SU-DHL-6 (cell line): Measurements from ENCODE around the gene OOSP4A.
"Not testable (repeated sequence)": the region's sequence is repeated elsewhere in the genome, so short reads cannot be mapped to it uniquely, and the experiment has no call there.

ENCODE experiments used
- H2AFZ ChIP-seq: fragments of 200-600 bp; sonication (generic); 2 replicates; pipeline ENCODE4 v1.6.1; 2014; ENCODE audit warnings: low read depth, mild to moderate bottlenecking, moderate library complexity, mixed read lengths, antibody characterized with exemption, low read length; ENCODE audit not compliant: severe bottlenecking
- H3F3A ChIP-seq: fragments of 200-600 bp; shearing (Covaris generic); 2 replicates; pipeline ENCODE4 v1.6.0; 2016; ENCODE audit warnings: antibody characterized with exemption, mild to moderate bottlenecking; ENCODE audit not compliant: insufficient read depth
- H3K27ac ChIP-seq: fragments of 200-600 bp; sonication (generic); 2 replicates; pipeline ENCODE4 v1.5.1; 2016; ENCODE audit warnings: low read depth, mild to moderate bottlenecking, low read length, moderate library complexity, mixed read lengths
- H3K27me3 ChIP-seq: fragments of 200-600 bp; sonication (generic), shearing (Covaris generic); 2 replicates; pipeline ENCODE4 v1.6.0; 2014; ENCODE audit warnings: mild to moderate bottlenecking, low read length
- H3K36me3 ChIP-seq: fragments of 200-600 bp; sonication (generic); 2 replicates; pipeline ENCODE4 v1.6.1; 2014; ENCODE audit warnings: mild to moderate bottlenecking, low read length, mixed read lengths
- H3K4me2 ChIP-seq: fragments of 300-600, 200-600 bp; shearing (Covaris generic), sonication (generic); 2 replicates; pipeline ENCODE4 v1.6.0; 2014; ENCODE audit warnings: low read length, low read depth, mild to moderate bottlenecking; ENCODE audit not compliant: poor library complexity, severe bottlenecking
- H3K4me3 ChIP-seq: fragments of 200-600 bp; sonication (generic); 2 replicates; pipeline ENCODE4 v1.5.1; 2014; ENCODE audit warnings: antibody characterized with exemption, low read length, mild to moderate bottlenecking, mixed read lengths; ENCODE audit not compliant: insufficient read depth, poor library complexity, severe bottlenecking
- H3K79me2 ChIP-seq: fragments of 200-600 bp; sonication (generic); 2 replicates; pipeline ENCODE4 v1.6.1; 2014; ENCODE audit warnings: mild to moderate bottlenecking, low read length, moderate library complexity; ENCODE audit not compliant: insufficient read depth
- H3K9ac ChIP-seq: fragments of 200-600 bp; sonication (generic); 2 replicates; pipeline ENCODE4 v1.7.0; 2014; ENCODE audit warnings: mild to moderate bottlenecking, low read length
- H3K9me2 ChIP-seq: fragments of 200-600 bp; sonication (generic); replicated peaks from 2 replicates; pipeline ENCODE4 v1.6.1; 2014; ENCODE audit warnings: low read length; ENCODE audit not compliant: insufficient read depth
- H3K9me3 ChIP-seq: fragments of 200-600 bp; sonication (generic); 2 replicates; pipeline ENCODE4 v1.6.1; 2014; ENCODE audit warnings: low read length, mixed read lengths; ENCODE audit not compliant: insufficient read depth
- H4K20me1 ChIP-seq: fragments of 200-600 bp; sonication (generic); 2 replicates; pipeline ENCODE4 v1.6.1; 2014; ENCODE audit warnings: low read depth, mild to moderate bottlenecking, antibody characterized with exemption, low read length, moderate library complexity, mixed read lengths
- EZH2phosphoT487 ChIP-seq: fragments of 200-600 bp; sonication (generic), shearing (Covaris generic); conservative IDR thresholded peaks from 2 replicates; pipeline ENCODE4 v1.6.1; 2018; ENCODE audit warnings: mild to moderate bottlenecking, antibody characterized with exemption, low read length, moderate library complexity, mixed read lengths
- TF ChIP-seq, protein P1 (sequence below): fragments of 200-600 bp; sonication (generic); IDR thresholded peaks from one replicate; pipeline ENCODE4 v1.5.1; 2017; ENCODE audit warnings: antibody characterized with exemption, mild to moderate bottlenecking, low read length, moderate library complexity; ENCODE audit not compliant: insufficient read depth, poor library complexity, severe bottlenecking

The OOSP4A gene

DNA sequence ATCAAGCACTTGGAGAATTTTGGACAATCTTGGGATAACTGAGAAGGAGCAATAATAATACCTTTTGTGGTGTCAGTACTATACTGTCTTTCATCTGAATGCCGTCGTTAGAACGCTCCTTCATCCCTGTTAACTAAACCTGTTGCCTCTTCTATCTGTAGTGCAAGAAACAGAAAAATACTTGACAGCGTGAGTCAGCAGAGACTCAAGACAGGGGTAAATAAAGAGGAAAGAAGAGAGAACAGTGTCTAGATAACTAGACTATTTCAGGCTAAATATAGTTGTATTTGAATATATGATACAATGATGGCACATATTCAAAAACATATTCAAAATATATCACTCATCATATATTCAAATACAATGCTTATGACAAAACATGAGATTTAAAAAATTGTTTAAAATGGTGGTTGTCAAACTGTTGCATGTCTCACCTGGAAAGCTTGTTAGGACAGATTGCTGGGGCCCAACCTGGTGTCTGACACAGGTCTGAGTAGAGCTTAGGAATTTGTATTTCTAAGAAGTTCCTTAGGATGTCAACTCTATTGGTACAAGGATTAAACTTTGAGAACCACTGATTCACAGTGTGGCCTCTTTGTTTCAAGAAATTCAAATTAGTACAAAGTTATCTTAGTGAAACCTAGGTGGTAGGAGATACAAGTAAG, 17.4 kb downstream of the OOSP4A start:
- Histone ChIP-seq H3K27ac (no peak overlapping the region), H3K79me2 (no peaks in the 10 kb centered on the region), H4K20me1 (no peaks in the 10 kb centered on the region), H3K9ac (no peak overlapping the region), H3K36me3 (no peaks in the 10 kb centered on the region), H3K27me3 (no peaks in the 10 kb centered on the region), H3K9me2 (no peaks in the 10 kb centered on the region), H3K4me3 (no peak overlapping the region), H3F3A (no peaks in the 10 kb centered on the region), H2AFZ (no peak overlapping the region), H3K4me2 (no peak overlapping the region), H3K9me3 (no peaks in the 10 kb centered on the region)
- TF ChIP-seq, protein P1, sequence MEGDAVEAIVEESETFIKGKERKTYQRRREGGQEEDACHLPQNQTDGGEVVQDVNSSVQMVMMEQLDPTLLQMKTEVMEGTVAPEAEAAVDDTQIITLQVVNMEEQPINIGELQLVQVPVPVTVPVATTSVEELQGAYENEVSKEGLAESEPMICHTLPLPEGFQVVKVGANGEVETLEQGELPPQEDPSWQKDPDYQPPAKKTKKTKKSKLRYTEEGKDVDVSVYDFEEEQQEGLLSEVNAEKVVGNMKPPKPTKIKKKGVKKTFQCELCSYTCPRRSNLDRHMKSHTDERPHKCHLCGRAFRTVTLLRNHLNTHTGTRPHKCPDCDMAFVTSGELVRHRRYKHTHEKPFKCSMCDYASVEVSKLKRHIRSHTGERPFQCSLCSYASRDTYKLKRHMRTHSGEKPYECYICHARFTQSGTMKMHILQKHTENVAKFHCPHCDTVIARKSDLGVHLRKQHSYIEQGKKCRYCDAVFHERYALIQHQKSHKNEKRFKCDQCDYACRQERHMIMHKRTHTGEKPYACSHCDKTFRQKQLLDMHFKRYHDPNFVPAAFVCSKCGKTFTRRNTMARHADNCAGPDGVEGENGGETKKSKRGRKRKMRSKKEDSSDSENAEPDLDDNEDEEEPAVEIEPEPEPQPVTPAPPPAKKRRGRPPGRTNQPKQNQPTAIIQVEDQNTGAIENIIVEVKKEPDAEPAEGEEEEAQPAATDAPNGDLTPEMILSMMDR = no peak
- no peak for TF ChIP-seq EZH2phosphoT487

GRCh38 chr11:59982037-59982436, 18.2 kb downstream of the OOSP4A start:
- H3F3A ChIP-seq, H3K4me2 ChIP-seq, H3K27ac ChIP-seq, H3K9me3 ChIP-seq, H3K79me2 ChIP-seq, H3K27me3 ChIP-seq, H3K9ac ChIP-seq, H3K4me3 ChIP-seq, H3K9me2 ChIP-seq, H2AFZ ChIP-seq, H4K20me1 ChIP-seq, H3K36me3 ChIP-seq: not testable (repeated sequence)

DNA sequence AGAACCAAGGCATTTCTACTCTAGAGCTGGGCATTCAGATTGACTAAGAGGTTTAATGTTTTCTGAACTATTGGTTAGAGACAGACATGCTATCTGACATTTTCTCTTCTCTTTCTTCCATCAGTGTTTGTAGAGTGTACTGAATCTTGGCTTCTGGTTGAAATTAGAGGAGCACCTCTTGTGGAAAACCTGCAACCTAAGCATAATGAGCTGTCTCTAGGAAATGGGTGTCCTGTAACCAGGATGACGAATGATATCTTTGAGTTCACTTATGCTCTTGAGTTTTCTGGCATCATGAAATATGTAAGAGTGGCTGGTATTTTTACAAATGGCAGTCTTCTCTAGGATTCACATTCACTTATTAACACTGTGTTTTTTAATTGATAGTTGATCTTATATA, 19.4 kb downstream of the OOSP4A start:
- no peak overlapping the region for H3K27ac ChIP-seq
- no peaks in the 10 kb centered on the region for H3K36me3 ChIP-seq
- H3F3A ChIP-seq = no peaks in the 10 kb centered on the region
- H3K4me2 ChIP-seq = no peak overlapping the region
- TF ChIP-seq, protein P1 = no peak
- TF ChIP-seq EZH2phosphoT487 = no peak
- no peaks in the 10 kb centered on the region for H4K20me1 ChIP-seq
- H3K4me3 ChIP-seq = no peak overlapping the region
- H3K9me2 ChIP-seq = no peaks in the 10 kb centered on the region
- H3K9me3 ChIP-seq = no peaks in the 10 kb centered on the region
- H3K79me2 ChIP-seq = no peaks in the 10 kb centered on the region
- H3K9ac ChIP-seq = no peak overlapping the region
- no peak overlapping the region for H2AFZ ChIP-seq
- no peaks in the 10 kb centered on the region for H3K27me3 ChIP-seq

DNA sequence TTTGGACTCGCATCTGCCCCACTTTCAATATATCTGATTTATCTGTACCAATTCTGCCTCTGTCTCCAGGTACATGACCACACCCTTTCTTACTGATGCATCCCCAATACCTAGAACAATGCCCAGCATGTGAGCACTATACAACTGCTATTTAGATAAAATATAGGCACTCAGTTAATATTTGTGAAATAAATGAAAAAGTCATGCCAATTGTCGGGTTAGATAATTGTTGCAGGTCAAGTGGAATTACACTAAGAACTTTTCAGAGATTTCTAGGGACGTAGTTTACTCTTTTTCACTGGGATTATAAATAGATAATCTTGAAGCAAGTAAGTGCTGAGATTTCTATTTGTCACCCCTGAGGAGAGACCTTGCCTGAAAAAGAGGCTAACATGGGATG, 20.5 kb downstream of the OOSP4A start:
- H3K27ac ChIP-seq = no peak overlapping the region
- H3K9me2 ChIP-seq = no peaks in the 10 kb centered on the region
- no peak overlapping the region for H3K9ac ChIP-seq
- no peaks in the 10 kb centered on the region for H3K79me2 ChIP-seq
- no peaks in the 10 kb centered on the region for H3F3A ChIP-seq
- TF ChIP-seq, protein P1 = no peak
- TF ChIP-seq EZH2phosphoT487 = no peak
- no peaks in the 10 kb centered on the region for H3K36me3 ChIP-seq
- no peak overlapping the region for H2AFZ ChIP-seq
- no peak overlapping the region for H3K4me3 ChIP-seq
- H3K9me3 ChIP-seq = no peaks in the 10 kb centered on the region
- no peak overlapping the region for H3K4me2 ChIP-seq
- no peaks in the 10 kb centered on the region for H3K27me3 ChIP-seq
- H4K20me1 ChIP-seq = no peaks in the 10 kb centered on the region
